Lower leg skin (tissue), 4 donors: ENCODE data around the gene ABHD5. TPM values are rescaled to one million over a fixed set of nuclear protein-coding genes. Genes with fewer than 3 reads are reported as not detected.

ENCODE experiments used
- DNase-seq, 2 donors: peaks; one replicate each; pipeline ENCODE4 v3.0.0-alpha.2; 2019; ENCODE audit warnings: low spot score in 2 of 2
- H3K4me3 ChIP-seq: fragments of 200-600 bp; sonication (generic); 2 replicates; pipeline ENCODE4 v1.5.1; 2017; ENCODE audit warnings: mild to moderate bottlenecking, low read depth; ENCODE audit not compliant: poor library complexity, severe bottlenecking
- CTCF ChIP-seq, 3 donors: fragments of 450-650 bp; IDR thresholded peaks; one replicate each; pipeline ENCODE4 v1.5.1; 2016; ENCODE audit warnings: antibody characterized with exemption in 3 of 3, mild to moderate bottlenecking in 3 of 3, moderate library complexity in 2 of 3
- POLR2A ChIP-seq, 2 donors: fragments of 450-650 bp; IDR thresholded peaks; one replicate each; pipeline ENCODE4 v1.6.1; 2016 to 2017; ENCODE audit warnings: antibody characterized with exemption in 2 of 2, mild to moderate bottlenecking in 1 of 2, moderate library complexity in 1 of 2
- WGBS, 2 donors: methylation state at CpG; one replicate each; pipeline ENCODE4 v1.1.5; 2018; 5-methylcytosine and 5-hydroxymethylcytosine counted together
- intact Hi-C: fragments of 100-400 bp; cut with DNase I; formaldehyde crosslinking; loops from one replicate; pipeline ENCODE4 v1.15.0; 2023; ENCODE audit warnings: low total_unique reads
- total RNA-seq, 4 donors: library from RNA; depleted of rRNA; stranded (reverse); fragments of >200 nt; gene quantifications; one replicate each; pipeline ENCODE4 v1.1.0, GENCODE V29; 2016

The ABHD5 gene
- total RNA-seq, 4 donors from 2014 or later = 109 to 132 (median 118) TPM

- DNase-seq = no peak
- TF ChIP-seq CTCF (IDR thresholded peaks at IDR 0.05) (no peak), POLR2A (IDR thresholded peaks at IDR 0.05) (no peak)
- 18 to 22% methylated on average over 26 of the region's 26 CpGs for WGBS, 2 donors
- H3K4me3 ChIP-seq = peak overlapping the region; percentile 84
- intact Hi-C loops = no loop called here
Observed at GRCh38 chr3:43689766-43690399, 855 bp upstream of the ABHD5 start.

- intact Hi-C loops = no loop called here
- H3K4me3 ChIP-seq = peak overlapping the region; percentile 84
- TF ChIP-seq CTCF (IDR thresholded peaks at IDR 0.05) (no peak), POLR2A (IDR thresholded peaks at IDR 0.05) (no peak)
- WGBS, 2 donors = 1% methylated on average over 24 to 28 of the region's 72 CpGs
- DNase-seq = peak in 1 of 2 donors; percentile 91
Observed at GRCh38 chr3:43691120-43691995, 620 bp downstream of the ABHD5 start.

GRCh38 chr3:43692085-43692855 lies 1.5 kb downstream of the ABHD5 start:
- intact Hi-C loops = no loop called here
- H3K4me3 ChIP-seq = no peak overlapping the region
- TF ChIP-seq POLR2A (IDR thresholded peaks at IDR 0.05) (no peak), CTCF (IDR thresholded peaks at IDR 0.05) (no peak)
- DNase-seq = no peak
- 65 to 66% methylated on average over 8 of the region's 8 CpGs for WGBS, 2 donors

DNA sequence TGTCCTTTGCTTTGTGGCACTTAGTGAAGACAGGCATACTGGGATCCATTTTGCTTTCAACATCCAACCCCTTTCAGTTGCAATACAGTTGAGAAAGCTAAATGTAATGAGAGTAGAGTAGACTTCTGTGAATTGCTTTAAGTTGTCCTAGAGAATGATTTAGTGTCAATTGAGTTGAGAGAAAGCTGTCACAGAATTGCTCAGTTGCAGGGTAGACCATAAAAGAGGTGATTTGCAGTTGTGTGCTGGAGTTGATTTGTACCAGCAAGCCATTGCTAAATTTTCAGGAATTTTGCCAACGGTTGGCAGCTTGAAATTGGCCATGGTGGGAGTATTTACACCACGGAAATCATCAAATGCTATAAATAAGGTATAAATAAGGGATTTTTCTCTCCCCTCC lies 2.2 kb downstream of the ABHD5 start:
- intact Hi-C loops = no loop called here
- no peak overlapping the region for H3K4me3 ChIP-seq
- WGBS, 2 donors = 31 to 33% methylated on average over 2 of the region's 2 CpGs
- no peak for TF ChIP-seq POLR2A (IDR thresholded peaks at IDR 0.05)
- no peak for TF ChIP-seq CTCF (IDR thresholded peaks at IDR 0.05)
- DNase-seq = no peak

DNA sequence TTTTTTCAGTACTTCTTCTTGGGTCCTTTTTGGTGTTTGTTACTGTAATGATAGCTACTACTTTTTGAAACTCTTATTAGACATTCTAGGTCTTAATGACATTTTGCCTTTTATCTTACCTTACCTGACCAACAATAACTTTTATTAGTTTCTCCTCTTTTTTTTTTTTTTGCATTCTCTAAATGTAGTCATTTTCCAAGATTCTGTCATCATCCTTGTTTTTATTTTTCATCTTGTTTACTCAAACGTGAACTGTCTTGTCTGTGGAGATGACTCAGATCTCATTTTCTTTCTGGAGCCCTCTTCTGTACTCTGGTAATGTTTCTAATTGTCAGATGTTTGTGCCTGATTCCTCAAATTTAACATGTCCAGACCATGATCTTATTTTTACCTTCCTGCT lies 2.9 kb downstream of the ABHD5 start:
- WGBS, 2 donors = 16 to 19% methylated on average over 1 of the region's 1 CpG
- H3K4me3 ChIP-seq = no peak overlapping the region
- no peak for DNase-seq
- intact Hi-C loops = no loop called here
- TF ChIP-seq POLR2A (IDR thresholded peaks at IDR 0.05) = no peak
- TF ChIP-seq CTCF (IDR thresholded peaks at IDR 0.05) = no peak
